ENCODE measurements around the gene PRDX6.

PRDX6 gene

GRCh38 chr1:173433751-173434326 is 43.3 kb upstream of the PRDX6 start:
- TF ChIP-seq CTCF (IDR thresholded peaks at IDR 0.05; ENCODE audit: low read depth, low read length, missing control alignments): no peak
- no peak overlapping the region for H3K4me3 ChIP-seq (replicated peaks; ENCODE audit: low read depth, low read length)

GRCh38 chr1:173436841-173437428 is 40.2 kb upstream of the PRDX6 start:
- no peak for DNase-seq (ENCODE audit: extremely low read depth, low read depth)
- H3K4me3 ChIP-seq (replicated peaks; ENCODE audit: low read depth, low read length): no peak overlapping the region
- TF ChIP-seq CTCF (IDR thresholded peaks at IDR 0.05; ENCODE audit: low read depth, low read length, missing control alignments): no peak

More at GRCh38 chr1:173433751-173434326, 43.3 kb upstream of the PRDX6 start:
- no peak for DNase-seq (ENCODE audit: extremely low read depth, low read depth)

GRCh38 chr1:173438675-173439074 is 38.5 kb upstream of the PRDX6 start:
- no peak for DNase-seq (ENCODE audit: extremely low read depth, low read depth)
- TF ChIP-seq CTCF (IDR thresholded peaks at IDR 0.05; ENCODE audit: low read depth, low read length, missing control alignments): no peak
- H3K4me3 ChIP-seq (replicated peaks; ENCODE audit: low read depth, low read length): no peak overlapping the region

- TF ChIP-seq CTCF (IDR thresholded peaks at IDR 0.05; ENCODE audit: low read depth, low read length, missing control alignments): no peak
- H3K4me3 ChIP-seq (replicated peaks; ENCODE audit: low read depth, low read length): no peak overlapping the region
- DNase-seq (ENCODE audit: extremely low read depth, low read depth): no peak
Measured at GRCh38 chr1:173440430-173440829, 36.7 kb upstream of the PRDX6 start.

- no peak overlapping the region for H3K4me3 ChIP-seq (replicated peaks; ENCODE audit: low read depth, low read length)
- no peak for TF ChIP-seq CTCF (IDR thresholded peaks at IDR 0.05; ENCODE audit: low read depth, low read length, missing control alignments)
Measured at GRCh38 chr1:173444757-173445156, 32.4 kb upstream of the PRDX6 start.

GRCh38 chr1:173445164-173445563 is 32.0 kb upstream of the PRDX6 start:
- H3K4me3 ChIP-seq (replicated peaks; ENCODE audit: low read depth, low read length): no peak overlapping the region
- no peak for TF ChIP-seq CTCF (IDR thresholded peaks at IDR 0.05; ENCODE audit: low read depth, low read length, missing control alignments)
- DNase-seq (ENCODE audit: extremely low read depth, low read depth): no peak

More at GRCh38 chr1:173444757-173445156, 32.4 kb upstream of the PRDX6 start:
- no peak for DNase-seq (ENCODE audit: extremely low read depth, low read depth)
